Stimulated activated CD8-positive, alpha-beta memory T cell treated with anti-CD3 and anti-CD28 coated beads, Interleukin-4, amount 100 ng/mL, for 1 hour (primary cell): ENCODE data around the gene TRIM37.

Experiments
- DNase-seq, 2 donors: peaks; one replicate each; pipeline ENCODE4 v3.0.0-alpha.2; 2020; ENCODE audit warnings: low read depth in 2 of 2, low spot score in 1 of 2

Gene TRIM37

DNA sequence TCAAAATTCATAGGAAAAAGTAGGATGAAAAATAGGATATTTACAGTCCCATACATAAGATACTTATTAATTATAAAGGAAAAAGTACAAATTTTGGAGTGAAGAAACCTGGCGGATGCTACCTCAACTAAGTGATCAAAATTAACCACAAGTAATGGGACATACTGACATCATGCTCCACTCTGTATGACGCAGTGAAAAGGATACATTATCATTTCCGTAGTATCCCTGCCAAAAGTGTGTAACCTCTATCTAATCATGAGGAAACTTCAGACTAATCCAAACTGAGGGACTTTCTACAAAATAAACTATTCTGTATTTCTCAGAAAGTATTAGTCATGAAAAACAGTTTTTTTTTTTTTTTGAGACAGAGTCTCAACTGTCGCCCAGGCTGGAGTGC lies 60.5 kb downstream of the TRIM37 start:
- DNase-seq, result no peak

GRCh38 chr17:59038734-59039133 lies 67.9 kb downstream of the TRIM37 start:
- no peak for DNase-seq

GRCh38 chr17:59037960-59038359 lies 68.7 kb downstream of the TRIM37 start:
- DNase-seq, result no peak

- no peak for DNase-seq
Measured at GRCh38 chr17:59030811-59031210, 75.9 kb downstream of the TRIM37 start.

- DNase-seq, result no peak
Measured at GRCh38 chr17:59028328-59028727, 78.4 kb downstream of the TRIM37 start.

- DNase-seq, result no peak
Measured at GRCh38 chr17:59027750-59028149, 78.9 kb downstream of the TRIM37 start.

GRCh38 chr17:59026176-59026939 lies 80.3 kb downstream of the TRIM37 start:
- no peak for DNase-seq

GRCh38 chr17:59024916-59025315 lies 81.8 kb downstream of the TRIM37 start:
- DNase-seq, result no peak

- no peak for DNase-seq
Measured at GRCh38 chr17:59018019-59018418, 88.7 kb downstream of the TRIM37 start.

GRCh38 chr17:59011975-59012374 lies 94.7 kb downstream of the TRIM37 start:
- DNase-seq, result no peak

DNA sequence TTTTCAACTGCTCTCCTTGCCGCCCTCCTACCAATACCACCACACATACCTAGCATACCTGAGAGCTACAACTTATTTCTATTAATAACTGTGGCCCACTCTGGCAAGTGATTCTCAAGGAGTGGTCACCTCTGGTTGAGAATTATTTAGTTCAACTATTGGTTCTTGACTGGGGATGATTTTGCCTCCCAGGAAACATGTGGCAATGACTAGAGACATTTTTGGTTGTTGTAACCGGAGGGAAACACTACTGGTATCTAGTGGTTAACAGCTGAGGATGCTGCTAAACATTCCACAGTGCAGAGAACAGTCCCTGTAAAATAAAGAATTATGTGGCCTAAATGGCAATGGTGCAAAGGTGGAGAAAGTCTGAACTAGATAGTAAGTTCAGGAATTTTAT lies 96.7 kb downstream of the TRIM37 start:
- no peak for DNase-seq

- no peak for DNase-seq
Measured at GRCh38 chr17:59008737-59009136, 97.9 kb downstream of the TRIM37 start.

- DNase-seq, result no peak
Measured at GRCh38 chr17:59007995-59008394, 98.7 kb downstream of the TRIM37 start.

- DNase-seq, result peak; percentile 42 to 47
Measured at GRCh38 chr17:59004338-59005111, 102.2 kb downstream of the TRIM37 start.

GRCh38 chr17:59003860-59004259 lies 102.8 kb downstream of the TRIM37 start:
- no peak for DNase-seq

DNA sequence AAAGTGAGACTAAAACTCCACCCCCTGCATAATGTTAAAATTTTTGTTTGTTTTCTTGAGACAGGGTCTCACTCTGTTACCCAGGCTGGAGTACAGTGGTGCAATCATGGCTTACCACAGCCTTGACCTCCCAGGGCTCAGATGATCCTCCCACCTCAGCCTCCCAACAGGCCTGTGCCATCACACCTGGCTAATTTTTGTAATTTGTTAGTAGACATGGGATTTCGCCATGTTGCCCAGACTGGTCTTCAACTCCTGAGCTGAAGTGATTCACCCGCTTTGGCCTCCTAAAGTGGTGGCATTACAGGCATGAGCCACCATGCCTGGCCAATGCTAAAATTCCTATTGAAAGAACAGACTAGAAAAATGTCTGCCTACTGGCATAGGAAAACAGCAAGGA lies 103.8 kb downstream of the TRIM37 start:
- no peak for DNase-seq

- no peak for DNase-seq
Measured at GRCh38 chr17:59002126-59002525, 104.6 kb downstream of the TRIM37 start.

DNA sequence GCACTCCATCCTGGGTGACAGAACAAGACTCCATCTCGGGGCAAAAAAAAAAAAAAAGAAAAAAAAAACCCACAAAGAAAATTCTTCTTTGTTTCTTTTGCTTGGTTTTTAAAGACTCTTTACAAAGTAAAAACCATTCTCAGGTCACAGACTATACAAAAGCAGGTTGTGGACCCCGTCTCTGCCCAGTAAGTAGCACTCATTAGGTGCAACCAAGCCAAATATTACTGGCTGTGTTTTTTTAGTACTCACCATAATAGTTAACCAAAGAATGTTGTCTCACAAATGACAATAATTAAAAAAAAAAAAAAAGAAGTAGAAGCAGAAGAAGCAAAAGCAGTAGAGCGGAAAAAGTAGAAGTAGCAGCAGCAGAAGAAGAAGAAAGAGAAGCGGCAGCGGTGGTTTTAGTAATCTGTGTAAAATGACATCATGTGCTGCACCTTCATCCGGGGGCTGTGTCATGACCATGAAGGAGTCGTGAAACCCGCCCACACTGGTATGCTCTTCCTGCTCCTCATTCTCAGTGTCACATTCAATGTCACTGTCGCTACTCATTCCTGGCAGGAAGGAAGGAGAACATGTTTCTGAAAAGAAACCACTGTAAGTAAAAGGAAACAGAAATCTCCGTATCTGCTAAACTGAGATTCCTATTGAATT lies 105.4 kb downstream of the TRIM37 start:
- DNase-seq, result peak; percentile 14 to 39

DNA sequence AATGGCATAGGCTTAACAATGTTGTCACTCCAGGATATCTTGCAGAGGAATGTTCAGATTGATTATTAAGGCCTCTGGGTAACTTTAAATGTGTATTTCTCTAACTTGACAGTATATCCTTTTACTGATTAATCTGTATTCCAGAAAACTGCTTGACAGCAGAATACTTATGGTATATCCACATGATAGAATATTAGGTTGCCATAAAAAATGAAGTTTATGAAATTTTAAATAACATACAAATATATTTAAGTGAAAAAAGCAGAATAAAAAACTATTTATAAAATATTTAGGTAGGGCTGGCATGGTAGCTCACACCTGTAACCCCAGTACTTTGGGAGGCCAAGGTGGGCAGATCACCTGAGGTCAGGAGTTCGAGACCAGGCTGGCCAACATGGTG lies 106.7 kb downstream of the TRIM37 start:
- no peak for DNase-seq

DNA sequence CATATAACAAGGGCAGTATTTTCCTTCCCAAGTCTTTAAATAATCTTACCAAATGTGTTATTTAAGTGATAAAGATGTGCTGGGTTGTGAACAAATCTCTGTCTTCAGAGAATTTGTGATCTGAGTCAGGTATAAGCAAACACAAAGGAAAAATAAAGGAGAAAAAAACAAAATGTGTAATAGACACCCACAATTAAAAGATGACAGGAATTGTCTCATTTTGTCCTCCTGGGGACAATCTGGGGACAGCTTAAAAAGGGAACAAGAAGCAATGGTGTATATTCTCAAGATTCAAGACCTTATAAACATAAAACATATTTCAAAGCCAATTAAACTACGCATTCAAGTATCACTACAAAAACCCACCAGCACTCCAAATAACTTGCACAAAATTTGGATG lies 107.2 kb downstream of the TRIM37 start:
- no peak for DNase-seq

- DNase-seq, result no peak
Measured at GRCh38 chr17:58998871-58999270, 107.8 kb downstream of the TRIM37 start.
